Measurements from ENCODE around the gene LIN9. TPM values are rescaled to one million over a fixed set of nuclear protein-coding genes. Genes with fewer than 3 reads are reported as not detected.
A peak's percentile ranks its signal among the peaks of the same experiment; 100 is the strongest.
"Not testable (repeated sequence)": the region's sequence is repeated elsewhere in the genome, so short reads cannot be mapped to it uniquely, and the experiment has no call there.

Gene LIN9
- polyA plus RNA-seq, 1 experiment: 2.1 TPM

DNA sequence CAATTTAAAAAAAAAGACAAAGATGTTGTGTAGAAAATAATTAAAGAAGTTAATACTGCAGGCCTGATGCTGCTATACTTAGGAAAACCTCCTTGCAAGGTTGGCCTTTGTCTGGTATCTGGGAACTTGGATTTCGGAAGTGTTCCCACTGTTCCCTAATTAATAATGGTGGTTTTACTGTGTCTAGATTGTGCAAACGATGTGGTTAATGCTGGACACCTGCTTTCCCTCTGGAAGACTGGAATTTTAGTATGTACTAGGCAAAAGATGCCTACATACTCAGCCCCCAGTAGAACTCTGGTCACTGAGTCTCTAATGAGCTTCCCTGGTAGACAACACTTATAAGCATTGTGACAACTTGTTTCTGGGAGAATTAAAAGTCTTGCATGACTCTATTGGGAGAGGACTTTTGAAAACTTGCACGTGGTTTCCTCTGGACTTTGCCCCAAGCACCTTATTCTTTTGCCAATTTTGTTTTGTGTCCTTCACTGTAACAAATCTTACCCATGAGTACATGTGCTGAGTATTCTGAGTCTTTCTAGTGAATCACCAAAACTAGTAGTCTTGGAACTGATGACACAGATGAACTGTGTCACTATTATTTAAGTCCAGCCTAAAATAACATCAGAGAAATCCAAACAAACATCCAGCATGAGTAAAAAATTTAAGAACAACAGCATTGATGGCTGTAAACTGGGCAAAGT lies 40.4 kb downstream of the LIN9 start:
- Histone ChIP-seq H3K4me3 (ENCODE audit: low read depth, low read length) (no peak overlapping the region), H3K36me3 (ENCODE audit: control insufficient read depth, insufficient read depth, low read length) (no peaks in the 10 kb centered on the region), H3K27me3 (ENCODE audit: control insufficient read depth, insufficient read depth, low read length) (no peaks in the 10 kb centered on the region)
- peak; percentile 30 for DNase-seq (ENCODE audit: low read depth)
- POLR2A ChIA-PET: no interaction called here
- no peak for TF ChIP-seq CTCF (IDR thresholded peaks at IDR 0.05; ENCODE audit: insufficient read depth, low read depth, low read length)
- CTCF ChIA-PET: no interaction called here

DNA sequence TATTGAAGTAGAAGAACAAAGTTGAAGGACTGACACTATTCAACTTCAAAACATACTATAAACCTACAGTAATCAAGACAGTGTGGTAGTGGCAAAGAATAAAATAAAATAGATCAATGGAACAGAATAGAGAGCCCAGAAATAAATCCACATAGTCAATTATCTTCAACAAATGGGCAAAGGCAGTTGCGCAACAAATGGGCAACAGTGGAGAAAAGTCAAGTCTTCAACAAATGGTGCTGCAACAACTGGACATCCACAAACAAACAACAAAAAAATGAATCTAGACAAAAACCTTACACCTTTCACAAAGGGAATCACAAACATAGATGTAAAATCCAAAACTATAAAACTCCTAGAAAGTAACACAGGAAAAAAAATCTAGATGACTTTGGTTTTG lies 47.1 kb downstream of the LIN9 start:
- no peak for TF ChIP-seq CTCF (IDR thresholded peaks at IDR 0.05; ENCODE audit: insufficient read depth, low read depth, low read length)
- DNase-seq (ENCODE audit: low read depth): no peak
- POLR2A ChIA-PET: no interaction called here
- Histone ChIP-seq H3K36me3 (ENCODE audit: control insufficient read depth, insufficient read depth, low read length) (no peaks in the 10 kb centered on the region), H3K27me3 (ENCODE audit: control insufficient read depth, insufficient read depth, low read length) (no peaks in the 10 kb centered on the region), H3K4me3 (ENCODE audit: low read depth, low read length) (no peak overlapping the region)
- CTCF ChIA-PET: no interaction called here

DNA sequence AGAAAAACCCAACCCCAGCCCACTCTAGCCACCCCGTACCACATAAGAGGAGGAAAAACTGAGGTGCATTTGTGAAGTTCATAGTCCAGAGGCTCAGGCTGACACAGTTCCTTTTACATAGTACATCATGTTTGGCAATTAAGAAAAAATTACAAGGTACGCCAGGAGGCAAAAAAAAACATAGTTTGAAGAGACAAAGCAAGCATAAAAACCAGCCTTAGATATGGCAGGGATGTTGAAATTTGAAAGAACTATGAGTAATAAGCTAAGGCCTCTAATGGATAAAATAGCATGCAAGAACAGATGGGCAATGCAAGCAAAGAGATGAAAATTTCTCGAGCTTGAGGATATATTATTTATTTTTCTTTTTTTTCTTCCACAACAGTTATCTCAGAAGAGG lies 53.6 kb downstream of the LIN9 start:
- no peak for DNase-seq (ENCODE audit: low read depth)
- Histone ChIP-seq H3K27me3 (ENCODE audit: control insufficient read depth, insufficient read depth, low read length) (no peaks in the 10 kb centered on the region), H3K36me3 (ENCODE audit: control insufficient read depth, insufficient read depth, low read length) (no peaks in the 10 kb centered on the region), H3K4me3 (ENCODE audit: low read depth, low read length) (no peak overlapping the region)
- no peak for TF ChIP-seq CTCF (IDR thresholded peaks at IDR 0.05; ENCODE audit: insufficient read depth, low read depth, low read length)
- ChIA-PET CTCF (no interaction called here), POLR2A (no interaction called here)

GRCh38 chr1:226253933-226254332 lies 55.0 kb downstream of the LIN9 start:
- CTCF ChIA-PET: no interaction called here
- TF ChIP-seq CTCF (IDR thresholded peaks at IDR 0.05; ENCODE audit: insufficient read depth, low read depth, low read length): no peak
- Histone ChIP-seq H3K27me3 (ENCODE audit: control insufficient read depth, insufficient read depth, low read length) (no peaks in the 10 kb centered on the region), H3K36me3 (ENCODE audit: control insufficient read depth, insufficient read depth, low read length) (no peaks in the 10 kb centered on the region), H3K4me3 (ENCODE audit: low read depth, low read length) (no peak overlapping the region)
- POLR2A ChIA-PET: no interaction called here
- DNase-seq (ENCODE audit: low read depth): no peak

GRCh38 chr1:226252841-226253240 lies 56.1 kb downstream of the LIN9 start:
- CTCF ChIA-PET; POLR2A ChIA-PET; H3K27me3 ChIP-seq (ENCODE audit: control insufficient read depth, insufficient read depth, low read length): not testable (repeated sequence)

DNA sequence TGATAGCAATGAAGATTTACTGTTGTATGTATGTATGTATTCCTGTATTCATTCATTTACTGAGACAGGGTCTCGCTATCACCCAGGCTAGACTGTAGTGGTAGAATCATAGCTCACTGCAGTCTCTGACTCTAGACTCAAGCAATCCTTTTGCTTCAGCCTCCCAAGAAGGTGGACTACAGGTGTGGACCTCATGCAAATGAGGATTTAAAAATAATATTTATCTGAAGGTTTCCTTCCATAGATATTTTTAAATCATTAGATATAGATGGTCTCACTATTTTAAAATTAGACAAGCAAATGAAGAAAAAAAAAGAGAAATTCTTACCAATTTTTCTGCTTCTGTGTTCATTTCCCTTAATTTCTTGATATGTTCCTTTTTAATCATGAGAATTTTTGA lies 58.5 kb downstream of the LIN9 start:
- no peak for TF ChIP-seq CTCF (IDR thresholded peaks at IDR 0.05; ENCODE audit: insufficient read depth, low read depth, low read length)
- no peak for DNase-seq (ENCODE audit: low read depth)
- Histone ChIP-seq H3K36me3 (ENCODE audit: control insufficient read depth, insufficient read depth, low read length) (no peaks in the 10 kb centered on the region), H3K27me3 (ENCODE audit: control insufficient read depth, insufficient read depth, low read length) (no peaks in the 10 kb centered on the region), H3K4me3 (ENCODE audit: low read depth, low read length) (no peak overlapping the region)
- ChIA-PET POLR2A (no interaction called here), CTCF (no interaction called here)

More at GRCh38 chr1:226252841-226253240, 56.1 kb downstream of the LIN9 start:
- H3K4me3 ChIP-seq (ENCODE audit: low read depth, low read length); DNase-seq (ENCODE audit: low read depth); H3K36me3 ChIP-seq (ENCODE audit: control insufficient read depth, insufficient read depth, low read length): not testable (repeated sequence)
